Smooth muscle cell (in vitro differentiated cells): Measurements from ENCODE around the gene DBN1. TPM values are rescaled to one million over a fixed set of nuclear protein-coding genes. Genes with fewer than 3 reads are reported as not detected.

ENCODE experiments used
- DNase-seq: peaks from one replicate; lab custom pipeline; 2025; ENCODE audit not compliant: unreplicated experiment; lab: John Stamatoyannopoulos, UW
- H2AFZ ChIP-seq: fragments of 200-600 bp; sonication (generic); 2 replicates; pipeline ENCODE4 v1.6.0; 2016; ENCODE audit warnings: antibody characterized with exemption, low read depth, mild to moderate bottlenecking
- H3F3A ChIP-seq: fragments of 200-600 bp; sonication (generic); 2 replicates; pipeline ENCODE4 v1.6.0; 2017; ENCODE audit warnings: antibody characterized with exemption, low read depth
- H3K27ac ChIP-seq: fragments of 200-600 bp; sonication (generic); 2 replicates; pipeline ENCODE4 v1.5.1; 2016; ENCODE audit warnings: low read depth, mild to moderate bottlenecking
- H3K27me3 ChIP-seq: fragments of 200-600 bp; sonication (generic); 2 replicates; pipeline ENCODE4 v1.6.1; 2016; ENCODE audit warnings: low read depth, mild to moderate bottlenecking
- H3K36me3 ChIP-seq: fragments of 200-600 bp; sonication (generic); 2 replicates; pipeline ENCODE4 v1.5.1; 2016; ENCODE audit warnings: low read depth
- H3K4me1 ChIP-seq: fragments of 200-600 bp; sonication (generic); 2 replicates; pipeline ENCODE4 v1.5.1; 2016; ENCODE audit warnings: low read depth
- H3K4me2 ChIP-seq: fragments of 200-600 bp; sonication (generic); 2 replicates; pipeline ENCODE4 v1.6.0; 2016; ENCODE audit warnings: mild to moderate bottlenecking
- H3K4me3 ChIP-seq: fragments of 200-600 bp; sonication (generic); 2 replicates; pipeline ENCODE4 v1.5.1; 2016; ENCODE audit warnings: mild to moderate bottlenecking
- H3K79me2 ChIP-seq: fragments of 200-600 bp; sonication (generic); 2 replicates; pipeline ENCODE4 v1.6.0; 2016; ENCODE audit warnings: low read depth, mild to moderate bottlenecking
- H3K9ac ChIP-seq: fragments of 200-600 bp; sonication (generic); 2 replicates; pipeline ENCODE4 v1.6.0; 2016; ENCODE audit warnings: low read depth
- H3K9me3 ChIP-seq: fragments of 200-600 bp; sonication (generic); replicated peaks from 2 replicates; pipeline ENCODE4 v1.5.1; 2016; ENCODE audit warnings: low read depth
- H4K20me1 ChIP-seq: fragments of 200-600 bp; sonication (generic); 2 replicates; pipeline ENCODE4 v1.6.0; 2016; ENCODE audit warnings: low read depth
- CTCF ChIP-seq: fragments of 200-600 bp; sonication (generic); IDR thresholded peaks from 2 replicates; pipeline ENCODE4 v1.5.1; 2017; ENCODE audit warnings: borderline replicate concordance, mild to moderate bottlenecking, antibody characterized with exemption; ENCODE audit not compliant: insufficient read depth, poor library complexity, severe bottlenecking
- WGBS: methylation state at CpG from one replicate; pipeline ENCODE4 v1.1.7; 2016; ENCODE audit warnings: low lambda C conversion rate; 5-methylcytosine and 5-hydroxymethylcytosine counted together
- polyA plus RNA-seq: library from polyadenylated mRNA; unstranded; fragments of >200 nt; fragmentation: Nextera tagmentation; extraction: Ambion mirVana; gene quantifications from 2 replicates; pipeline ENCODE4 v1.2.1, GENCODE V29; 2016
- total RNA-seq: library from RNA; depleted of rRNA; stranded (reverse); fragments of >200 nt; gene quantifications from 2 replicates; pipeline ENCODE4 v1.2.3, GENCODE V29; 2014

Gene DBN1
- total and polyA plus RNA-seq, 2 experiments from 2014 or later, result 116 to 202 TPM

- Histone ChIP-seq H3K27me3 (no peaks in the 10 kb centered on the region), H3K9ac (no peak overlapping the region), H3K4me3 (no peak overlapping the region), H2AFZ (no peak overlapping the region), H3K27ac (no peak overlapping the region), H3K4me2 (no peak overlapping the region), H3F3A (peaks cover 58% of the 10 kb centered on the region), H3K79me2 (peaks cover 5% of the 10 kb centered on the region), H3K9me3 (no peaks in the 10 kb centered on the region), H3K36me3 (no peaks in the 10 kb centered on the region), H4K20me1 (peaks cover 88% of the 10 kb centered on the region), H3K4me1 (peaks cover 2% of the 10 kb centered on the region)
- no peak for TF ChIP-seq CTCF
- WGBS, result 96% methylated on average over 10 of the region's 10 CpGs
- no peak for DNase-seq
These were observed 8.9 kb upstream of the DBN1 start for GRCh38 chr5:177482359-177482795.

GRCh38 chr5:177479774-177480173 is 6.3 kb upstream of the DBN1 start:
- no peak overlapping the region for H3K9ac ChIP-seq
- 77% methylated on average over 14 of the region's 14 CpGs for WGBS
- H3K9me3 ChIP-seq, result no peaks in the 10 kb centered on the region
- DNase-seq, result no peak
- H4K20me1 ChIP-seq, result peaks cover 62% of the 10 kb centered on the region
- TF ChIP-seq CTCF, result no peak
- H3K4me1 ChIP-seq, result peaks cover under 1% of the 10 kb centered on the region
- no peaks in the 10 kb centered on the region for H3K27me3 ChIP-seq
- peak overlapping the region; percentile 15 for H3K4me2 ChIP-seq
- no peak overlapping the region for H2AFZ ChIP-seq
- H3K36me3 ChIP-seq, result no peaks in the 10 kb centered on the region
- H3F3A ChIP-seq, result peaks cover 55% of the 10 kb centered on the region
- H3K4me3 ChIP-seq, result no peak overlapping the region
- H3K79me2 ChIP-seq, result no peaks in the 10 kb centered on the region
- H3K27ac ChIP-seq, result peak overlapping the region; percentile 71

- H3K4me2 ChIP-seq, result peak overlapping the region; percentile 15
These were observed 5.5 kb upstream of the DBN1 start for GRCh38 chr5:177478711-177479646.

More at GRCh38 chr5:177478711-177479646, 5.5 kb upstream of the DBN1 start:
- no peak overlapping the region for H3K9ac ChIP-seq
- peaks cover 2% of the 10 kb centered on the region for H3K4me1 ChIP-seq
- peaks cover 54% of the 10 kb centered on the region for H4K20me1 ChIP-seq
- H3K9me3 ChIP-seq, result no peaks in the 10 kb centered on the region
- H2AFZ ChIP-seq, result no peak overlapping the region
- no peaks in the 10 kb centered on the region for H3K36me3 ChIP-seq
- H3K4me3 ChIP-seq, result no peak overlapping the region
- no peaks in the 10 kb centered on the region for H3K27me3 ChIP-seq
- 42% methylated on average over 18 of the region's 18 CpGs for WGBS
- DNase-seq, result no peak
- no peaks in the 10 kb centered on the region for H3K79me2 ChIP-seq
- H3K27ac ChIP-seq, result peak overlapping the region; percentile 71
- peaks cover 56% of the 10 kb centered on the region for H3F3A ChIP-seq
- no peak for TF ChIP-seq CTCF
